Endothelial cell of umbilical vein (primary cell): ENCODE data around the gene LGI4. TPM values are rescaled to one million over a fixed set of nuclear protein-coding genes. Genes with fewer than 3 reads are reported as not detected.

Experiments
- BruUV-seq: library from RNA; stranded (reverse); fragments of 400-500 nt; replicated peaks from 2 replicates; lab custom pipeline; 2021; lab: Mats Ljungman, UMichigan
- CTCF ChIA-PET: fragments of 300-600, 350-600 bp; sonication (Branson Sonifier 250); formaldehyde crosslinking; loops from one replicate; lab custom pipeline; 2021; ENCODE audit warnings: antibody characterized with exemption, inconsistent platforms; lab: Charles Lee
- POLR2A ChIA-PET: fragments of 300-600, 350-600 bp; sonication (Branson Sonifier 250); formaldehyde crosslinking; loops from one replicate; lab custom pipeline; 2021; ENCODE audit warnings: antibody characterized with exemption, inconsistent platforms; lab: Charles Lee
- DNase-seq: peaks from one replicate; pipeline ENCODE4 v3.0.0-alpha.2; 2011; ENCODE audit warnings: low read depth, low spot score
- FAIRE-seq: peaks from 2 replicates; lab custom pipeline; 2011; peaks lifted over from hg19 to GRCh38; lab: Jason Lieb, UNC
- H2AFZ ChIP-seq: 2 replicates; pipeline ENCODE4 v1.6.0; 2012; ENCODE audit warnings: low read depth, low read length, control low read depth, inconsistent platforms
- H3K27ac ChIP-seq: 2 replicates; pipeline ENCODE4 v1.5.1; 2011; ENCODE audit warnings: low read depth, mild to moderate bottlenecking, control low read depth, low read length, moderate library complexity; ENCODE audit not compliant: insufficient read depth
- H3K27me3 ChIP-seq, 2 experiments: 2 replicates each; pipeline versions ENCODE4 v1.6.0 to v1.6.1; 2011; ENCODE audit warnings: low read length in 2 of 2, mixed read lengths in 1 of 2; ENCODE audit not compliant: control insufficient read depth in 2 of 2, insufficient read depth in 2 of 2
- H3K36me3 ChIP-seq, 2 experiments: 2 replicates in 1 of 2; 3 replicates in 1 of 2; pipeline ENCODE4 v1.5.1; 2011; ENCODE audit warnings: low read length in 2 of 2, mild to moderate bottlenecking in 1 of 2, moderate library complexity in 1 of 2; ENCODE audit not compliant: control insufficient read depth in 2 of 2, insufficient read depth in 2 of 2; ENCODE audit errors: extremely low read depth in 1 of 2
- H3K4me1 ChIP-seq: 3 replicates; pipeline ENCODE4 v1.5.1; 2011; ENCODE audit warnings: mild to moderate bottlenecking, low read length; ENCODE audit not compliant: control insufficient read depth, insufficient read depth; ENCODE audit errors: extremely low read depth
- H3K4me2 ChIP-seq: 2 replicates; pipeline ENCODE4 v1.6.1; 2011; ENCODE audit warnings: low read length, control low read depth, mixed read lengths; ENCODE audit not compliant: insufficient read depth
- H3K4me3 ChIP-seq, 3 experiments: fragments of 200-600 bp in 1 of 3; sonication (generic), shearing (Covaris generic) in 1 of 3; replicated peaks in 1 of 3; 2 replicates each; pipeline ENCODE4 v1.5.1; 2011 to 2016; ENCODE audit warnings: control low read depth in 3 of 3, low read length in 3 of 3, mild to moderate bottlenecking in 2 of 3, inconsistent platforms in 1 of 3, low read depth in 1 of 3, moderate library complexity in 1 of 3; ENCODE audit not compliant: insufficient read depth in 1 of 3
- H3K79me2 ChIP-seq: 2 replicates; pipeline ENCODE4 v1.6.0; 2012; ENCODE audit warnings: low read length, inconsistent platforms; ENCODE audit not compliant: control insufficient read depth, insufficient read depth
- H3K9ac ChIP-seq: replicated peaks from 2 replicates; pipeline ENCODE3; 2011; ENCODE audit warnings: low read length, control low read depth; ENCODE audit not compliant: insufficient read depth; ENCODE audit errors: extremely low read depth
- H3K9me1 ChIP-seq: replicated peaks from 3 replicates; pipeline ENCODE4 v1.6.0; 2011; ENCODE audit warnings: mild to moderate bottlenecking, low read length; ENCODE audit not compliant: control insufficient read depth, insufficient read depth; ENCODE audit errors: extremely low read depth
- H3K9me3 ChIP-seq: replicated peaks from 2 replicates; pipeline ENCODE4 v1.5.1; 2012; ENCODE audit warnings: low read length, inconsistent platforms; ENCODE audit not compliant: control insufficient read depth, insufficient read depth
- H4K20me1 ChIP-seq: replicated peaks from 2 replicates; pipeline ENCODE3; 2011; ENCODE audit warnings: mild to moderate bottlenecking, low read length; ENCODE audit not compliant: control insufficient read depth, insufficient read depth; ENCODE audit errors: extremely low read depth
- EZH2 ChIP-seq: IDR thresholded peaks from 2 replicates; pipeline ENCODE4 v1.6.1; 2012; ENCODE audit warnings: borderline replicate concordance, low read depth, mild to moderate bottlenecking, moderate library complexity, low read length, inconsistent platforms; ENCODE audit not compliant: severe bottlenecking
- FOS ChIP-seq: IDR thresholded peaks from 2 replicates; pipeline ENCODE4 v1.6.1; 2011; ENCODE audit warnings: mild to moderate bottlenecking, low read length, moderate library complexity, borderline replicate concordance; ENCODE audit not compliant: insufficient read depth
- GATA2 ChIP-seq: IDR thresholded peaks from 2 replicates; pipeline ENCODE4 v1.7.0; 2011; ENCODE audit warnings: low read depth, mild to moderate bottlenecking, moderate library complexity, mixed read lengths, low read length; ENCODE audit not compliant: insufficient read length, insufficient read depth
- JUN ChIP-seq: IDR thresholded peaks from 2 replicates; pipeline ENCODE4 v1.6.1; 2011; ENCODE audit warnings: borderline replicate concordance, low read depth; ENCODE audit not compliant: insufficient read length, insufficient read depth
- MYC ChIP-seq: IDR thresholded peaks from one replicate; pipeline ENCODE4 v1.6.1; 2011; ENCODE audit warnings: mild to moderate bottlenecking, low read depth, low read length
- POLR2A ChIP-seq: IDR thresholded peaks from 2 replicates; pipeline ENCODE4 v1.6.1; 2012; ENCODE audit warnings: low read depth, mild to moderate bottlenecking, control low read depth, low read length
- POLR2AphosphoS5 ChIP-seq: IDR thresholded peaks from 2 replicates; pipeline ENCODE4 v1.6.1; 2012; ENCODE audit warnings: low read depth, mild to moderate bottlenecking, control low read depth, low read length, moderate library complexity; ENCODE audit not compliant: insufficient read depth
- dilution Hi-C: fragments of 300-500 bp; cut with MboI; formaldehyde crosslinking; loops from one replicate; pipeline ENCODE4 v1.15.0; 2019; ENCODE audit warnings: low sequenced_read_pairs; ENCODE audit not compliant: extremely low pct_ligation_motif_present
- intact Hi-C: fragments of 100-400 bp; cut with micrococcal nuclease; formaldehyde crosslinking; loops from one replicate; pipeline ENCODE4 v1.10.0; 2022
- polyA plus RNA-seq, 4 experiments: library from polyadenylated mRNA; depleted of rRNA in 3 of 4; stranded (reverse) in 3 of 4; unstranded in 1 of 4; fragments of >200 nt; gene quantifications; 2 replicates each; pipeline versions ENCODE4 v1.2.1 to v1.2.3, GENCODE V29; 2011 to 2012; ENCODE audit warnings: missing spikeins in 1 of 4
- total RNA-seq: library from RNA; stranded (reverse); gene quantifications from 2 replicates; pipeline ENCODE4 v1.2.3, GENCODE V29; 2021
- TF ChIP-seq, protein P1 (sequence below): IDR thresholded peaks from 2 replicates; pipeline ENCODE4 v1.6.1; 2011; ENCODE audit not compliant: insufficient read depth, insufficient read length
- TF ChIP-seq, protein P2 (sequence below), 2 donors: IDR thresholded peaks; 1 replicate in 1 of 2; 2 replicates in 1 of 2; pipeline ENCODE4 v1.5.1; 2011; ENCODE audit warnings: low read length in 2 of 2, mild to moderate bottlenecking in 2 of 2, moderate library complexity in 2 of 2, control low read depth in 1 of 2, inconsistent platforms in 1 of 2, low read depth in 1 of 2; ENCODE audit not compliant: insufficient read depth in 1 of 2; ENCODE audit errors: extremely low read depth in 1 of 2

LGI4 gene
- total and polyA plus RNA-seq, 2 donors (not counting 3 experiments of a cell fraction or from before 2014, with no cell fraction given) = not detected

DNA sequence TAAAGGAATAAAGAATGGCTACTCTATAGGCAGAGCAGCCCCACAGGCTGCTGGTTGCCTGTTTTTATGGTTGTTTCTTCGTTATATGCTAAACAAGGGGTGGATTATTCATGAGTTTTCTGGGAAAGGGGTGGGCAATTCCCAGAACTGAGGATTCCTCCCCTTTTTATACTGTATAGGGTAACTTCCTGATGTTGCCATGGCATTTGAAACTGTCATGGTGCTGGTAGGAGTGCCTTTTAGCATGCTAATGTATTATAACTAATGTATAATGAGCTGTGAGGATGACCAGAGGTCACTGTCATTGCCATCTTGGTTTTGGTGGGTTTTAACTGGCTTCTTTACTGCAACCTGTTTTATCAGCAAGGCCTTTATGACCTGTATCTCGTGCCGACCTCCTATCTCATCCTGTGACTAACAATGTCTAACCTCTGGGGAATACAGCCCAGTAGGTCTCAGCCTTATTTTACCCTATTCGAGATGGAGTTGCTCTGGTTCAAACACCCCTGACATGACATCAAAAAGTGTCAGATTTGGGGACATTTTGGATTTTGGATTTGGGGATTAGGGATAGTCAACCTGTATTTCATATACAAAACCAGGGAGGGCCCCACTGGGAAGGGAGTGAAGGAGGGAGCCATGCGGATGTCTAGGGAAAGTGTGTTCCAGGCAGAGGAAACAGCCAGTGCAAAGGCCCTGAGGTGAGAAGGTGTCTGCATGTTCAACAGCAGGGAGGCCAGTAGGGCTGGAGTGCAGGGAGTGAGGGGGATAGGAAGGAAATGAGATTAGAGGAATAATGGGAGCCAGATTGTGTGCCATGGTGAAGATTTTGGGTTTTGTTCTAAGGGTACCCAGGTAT, 30.6 kb upstream of the LGI4 start:
- ChIA-PET CTCF (no interaction called here), POLR2A (interaction anchor here (0.5 kb wide), 1 partner anchor 123 kb away, joined by 3 read pairs; no protein-coding TSS in a partner anchor)
- no peak overlapping the region for H2AFZ ChIP-seq
- no peak overlapping the region for H3K9ac ChIP-seq
- no peaks in the 10 kb centered on the region for H4K20me1 ChIP-seq
- H3K4me1 ChIP-seq = no peaks in the 10 kb centered on the region
- peaks cover 9% of the 10 kb centered on the region for H3K79me2 ChIP-seq
- peaks cover 28 to 32% of the 10 kb centered on the region in 2 experiments for H3K36me3 ChIP-seq
- intact Hi-C loops (no loop called here), dilution Hi-C loops (no loop called here)
- no peaks in the 10 kb centered on the region for H3K9me1 ChIP-seq
- TF ChIP-seq POLR2AphosphoS5 = no peak
- TF ChIP-seq EZH2 = no peak
- TF ChIP-seq, protein P1, sequence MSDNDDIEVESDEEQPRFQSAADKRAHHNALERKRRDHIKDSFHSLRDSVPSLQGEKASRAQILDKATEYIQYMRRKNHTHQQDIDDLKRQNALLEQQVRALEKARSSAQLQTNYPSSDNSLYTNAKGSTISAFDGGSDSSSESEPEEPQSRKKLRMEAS = no peak
- no peak for TF ChIP-seq MYC
- no peak for TF ChIP-seq GATA2
- no peak for TF ChIP-seq POLR2A
- TF ChIP-seq, protein P2, sequence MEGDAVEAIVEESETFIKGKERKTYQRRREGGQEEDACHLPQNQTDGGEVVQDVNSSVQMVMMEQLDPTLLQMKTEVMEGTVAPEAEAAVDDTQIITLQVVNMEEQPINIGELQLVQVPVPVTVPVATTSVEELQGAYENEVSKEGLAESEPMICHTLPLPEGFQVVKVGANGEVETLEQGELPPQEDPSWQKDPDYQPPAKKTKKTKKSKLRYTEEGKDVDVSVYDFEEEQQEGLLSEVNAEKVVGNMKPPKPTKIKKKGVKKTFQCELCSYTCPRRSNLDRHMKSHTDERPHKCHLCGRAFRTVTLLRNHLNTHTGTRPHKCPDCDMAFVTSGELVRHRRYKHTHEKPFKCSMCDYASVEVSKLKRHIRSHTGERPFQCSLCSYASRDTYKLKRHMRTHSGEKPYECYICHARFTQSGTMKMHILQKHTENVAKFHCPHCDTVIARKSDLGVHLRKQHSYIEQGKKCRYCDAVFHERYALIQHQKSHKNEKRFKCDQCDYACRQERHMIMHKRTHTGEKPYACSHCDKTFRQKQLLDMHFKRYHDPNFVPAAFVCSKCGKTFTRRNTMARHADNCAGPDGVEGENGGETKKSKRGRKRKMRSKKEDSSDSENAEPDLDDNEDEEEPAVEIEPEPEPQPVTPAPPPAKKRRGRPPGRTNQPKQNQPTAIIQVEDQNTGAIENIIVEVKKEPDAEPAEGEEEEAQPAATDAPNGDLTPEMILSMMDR (IDR thresholded peaks at IDR 0.05; ENCODE audit: extremely low read depth in 1 of 2, insufficient read depth in 1 of 2, low read depth in 1 of 2, low read length in 2 of 2) = no peak
- no peak for TF ChIP-seq FOS
- TF ChIP-seq JUN = no peak
- FAIRE-seq (no peak), DNase-seq (no peak)
- peaks cover 5% of the 10 kb centered on the region for H3K9me3 ChIP-seq
- H3K4me2 ChIP-seq = no peak overlapping the region
- no peak overlapping the region for H3K4me3 ChIP-seq
- no peaks in the 10 kb centered on the region for H3K27me3 ChIP-seq
- H3K27ac ChIP-seq = no peak overlapping the region
- BruUV-seq = no TSS peak
